ENCODE data around the gene PRMT6. TPM values are rescaled to one million over a fixed set of nuclear protein-coding genes. Genes with fewer than 3 reads are reported as not detected.

PRMT6 gene
- not detected in 5 replicates for total RNA-seq (2022; extraction: Qiagen RNA extraction; ENCODE audit: low read depth)

GRCh38 chr1:107056426-107057196 is at the start of gene PRMT6:
PRMT6 (plus strand) TSS chr1:107056674; CDS start chr1:107056716, 42 bp downstream.

Other genes with a start within 250 kb of the PRMT6 start
- not detected in 5 replicates for gene NTNG1, start 84.4 kb downstream of the PRMT6 start, total RNA-seq (2022; extraction: Qiagen RNA extraction; ENCODE audit: low read depth)

All from A549 treated with GW870086 at 1 μM for 4 hours (cell line).